ENCODE results near the gene HTR3E. TPM values are rescaled to one million over a fixed set of nuclear protein-coding genes. Genes with fewer than 3 reads are reported as not detected.

Gene HTR3E
- total RNA-seq, 4 donors from 2014 or later: not detected

- H3K4me1 ChIP-seq: no peaks in the 10 kb centered on the region
- WGBS, 2 donors: 79 to 80% methylated on average over 2 of the region's 2 CpGs
- DNase-seq (ENCODE audit: low spot score in 2 of 2): no peak
- TF ChIP-seq CTCF (IDR thresholded peaks at IDR 0.05) (no peak), POLR2A (IDR thresholded peaks at IDR 0.05) (no peak), EP300 (IDR thresholded peaks at IDR 0.05) (no peak)
- H3K4me3 ChIP-seq: no peak overlapping the region
- no peaks in the 10 kb centered on the region for H3K27me3 ChIP-seq
- no peaks in the 10 kb centered on the region for H3K9me3 ChIP-seq
- no peak overlapping the region for H3K27ac ChIP-seq
- no peaks in the 10 kb centered on the region for H3K36me3 ChIP-seq
Measured at GRCh38 chr3:184082465-184082864, 14.4 kb upstream of the HTR3E start.

- Histone ChIP-seq H3K27ac (no peak overlapping the region), H3K36me3 (no peaks in the 10 kb centered on the region), H3K27me3 (no peaks in the 10 kb centered on the region), H3K4me3 (no peak overlapping the region), H3K9me3 (peaks cover 0 to 1% (median 0%) of the 10 kb centered on the region in 4 donors), H3K4me1 (no peaks in the 10 kb centered on the region)
- 73 to 74% methylated on average over 3 of the region's 3 CpGs for WGBS, 2 donors
- no peak for DNase-seq (ENCODE audit: low spot score in 2 of 2)
- no peak for TF ChIP-seq EP300 (IDR thresholded peaks at IDR 0.05)
- no peak for TF ChIP-seq POLR2A (IDR thresholded peaks at IDR 0.05)
- TF ChIP-seq CTCF (IDR thresholded peaks at IDR 0.05): no peak
Measured at GRCh38 chr3:184085389-184085852, 11.4 kb upstream of the HTR3E start.

GRCh38 chr3:184092199-184092598 lies 4.7 kb upstream of the HTR3E start:
- WGBS, 2 donors: 94 to 98% methylated on average over 3 of the region's 3 CpGs
- no peak overlapping the region for H3K27ac ChIP-seq
- H3K27me3 ChIP-seq: no peaks in the 10 kb centered on the region
- DNase-seq (ENCODE audit: low spot score in 2 of 2): no peak
- H3K4me3 ChIP-seq: no peak overlapping the region
- H3K9me3 ChIP-seq: peaks cover 0 to 50% (median 5%) of the 10 kb centered on the region in 4 donors
- no peaks in the 10 kb centered on the region for H3K4me1 ChIP-seq
- no peaks in the 10 kb centered on the region for H3K36me3 ChIP-seq
- TF ChIP-seq EP300 (IDR thresholded peaks at IDR 0.05) (no peak), POLR2A (IDR thresholded peaks at IDR 0.05) (no peak), CTCF (IDR thresholded peaks at IDR 0.05) (no peak)

- H3K4me1 ChIP-seq: no peaks in the 10 kb centered on the region
- DNase-seq (ENCODE audit: low spot score in 2 of 2): no peak
- 89 to 92% methylated on average over 6 of the region's 6 CpGs for WGBS, 2 donors
Measured at GRCh38 chr3:184097556-184097955, 692 bp downstream of the HTR3E start.

More at GRCh38 chr3:184097556-184097955, 692 bp downstream of the HTR3E start:
- Histone ChIP-seq H3K9me3 (peaks cover 0 to 37% (median 0%) of the 10 kb centered on the region in 4 donors), H3K36me3 (no peaks in the 10 kb centered on the region), H3K27me3 (no peaks in the 10 kb centered on the region), H3K4me3 (no peak overlapping the region), H3K27ac (no peak overlapping the region)
- no peak for TF ChIP-seq POLR2A (IDR thresholded peaks at IDR 0.05)
- TF ChIP-seq CTCF (IDR thresholded peaks at IDR 0.05): no peak
- TF ChIP-seq EP300 (IDR thresholded peaks at IDR 0.05): no peak

Measured in tibial nerve (tissue), 4 donors.